WTC11 (cell line): ENCODE results near the gene TESK2. TPM values are rescaled to one million over a fixed set of nuclear protein-coding genes. Genes with fewer than 3 reads are reported as not detected.
"Not testable (repeated sequence)": the region's sequence is repeated elsewhere in the genome, so short reads cannot be mapped to it uniquely, and the experiment has no call there.

ENCODE experiments used
- ATAC-seq: fragments of 200-7000 bp; cut with Tn5 transposase; 2 replicates; pipeline ENCODE4 v1.10.0; 2021; ENCODE audit warnings: mild to moderate bottlenecking, moderate library complexity
- CTCF ChIA-PET: fragments of 300-600 bp; sonication (Branson Sonifier 250); formaldehyde crosslinking; loops from one replicate; lab custom pipeline; 2021; ENCODE audit warnings: antibody characterized with exemption; lab: Charles Lee
- POLR2A ChIA-PET: fragments of 350-600 bp; sonication (Branson Sonifier 250); formaldehyde crosslinking; loops from one replicate; lab custom pipeline; 2021; ENCODE audit warnings: antibody characterized with exemption; lab: Charles Lee
- DNase-seq: peaks from one replicate; pipeline ENCODE4 v3.0.0; 2021; ENCODE audit warnings: low spot score
- H3K27ac Mint-ChIP-seq: 2 replicates; pipeline ENCODE4 v1.8.0; 2021; ENCODE audit warnings: mixed read lengths
- H3K27me3 Mint-ChIP-seq: 2 replicates; pipeline ENCODE4 v1.8.0; 2021; ENCODE audit warnings: low read depth, mild to moderate bottlenecking, moderate library complexity, mixed read lengths
- H3K36me3 Mint-ChIP-seq: 2 replicates; pipeline ENCODE4 v1.8.0; 2021; ENCODE audit warnings: mixed read lengths
- H3K4me1 Mint-ChIP-seq: 2 replicates; pipeline ENCODE4 v1.8.0; 2022; ENCODE audit warnings: mixed read lengths
- H3K4me3 Mint-ChIP-seq: 2 replicates; pipeline ENCODE4 v1.8.0; 2021; ENCODE audit warnings: mild to moderate bottlenecking, moderate library complexity, mixed read lengths
- H3K9me3 Mint-ChIP-seq: 2 replicates; pipeline ENCODE4 v1.8.0; 2021; ENCODE audit warnings: mixed read lengths
- EMX1 ChIP-seq: fragments of 250-450 bp; sonication (Bioruptor Pico); IDR thresholded peaks from 2 replicates; pipeline ENCODE4 v1.8.0; 2021; ENCODE audit warnings: mild to moderate bottlenecking
- FOXK1 ChIP-seq: sonication (generic); formaldehyde crosslinking; IDR thresholded peaks from 2 replicates; pipeline ENCODE4 v1.8.0; 2022; ENCODE audit warnings: mild to moderate bottlenecking, moderate library complexity, missing genetic modification reagents
- NFE2L1 ChIP-seq: sonication (generic); formaldehyde crosslinking; IDR thresholded peaks from 2 replicates; pipeline ENCODE4 v1.8.1; 2023; ENCODE audit warnings: missing genetic modification reagents
- NFYB ChIP-seq: sonication (generic); formaldehyde crosslinking; conservative IDR thresholded peaks from 2 replicates; pipeline ENCODE4 v1.8.0; 2022; ENCODE audit warnings: low read depth, missing genetic modification reagents
- PRRX2 ChIP-seq: fragments of 250-450 bp; sonication (Bioruptor Pico); IDR thresholded peaks from 2 replicates; pipeline ENCODE4 v1.8.0; 2021; ENCODE audit warnings: mild to moderate bottlenecking
- RELA ChIP-seq: sonication (generic); formaldehyde crosslinking; IDR thresholded peaks from 2 replicates; pipeline ENCODE4 v1.8.1; 2022; ENCODE audit warnings: missing genetic modification reagents, mild to moderate bottlenecking, borderline replicate concordance
- SMAD3 ChIP-seq: sonication (generic); formaldehyde crosslinking; IDR thresholded peaks from 2 replicates; pipeline ENCODE4 v1.8.0; 2022; ENCODE audit warnings: missing genetic modification reagents, mild to moderate bottlenecking, borderline replicate concordance
- ZBTB21 ChIP-seq: sonication (generic); formaldehyde crosslinking; IDR thresholded peaks from 2 replicates; pipeline ENCODE4 v1.8.1; 2023; ENCODE audit warnings: mild to moderate bottlenecking, missing genetic modification reagents, borderline replicate concordance
- ZNF138 ChIP-seq: sonication (generic); formaldehyde crosslinking; conservative IDR thresholded peaks from 2 replicates; pipeline ENCODE4 v1.8.1; 2022; ENCODE audit warnings: mild to moderate bottlenecking, moderate library complexity, missing genetic modification reagents
- ZNF263 ChIP-seq: sonication (generic); formaldehyde crosslinking; IDR thresholded peaks from 2 replicates; pipeline ENCODE4 v1.8.1; 2022; ENCODE audit warnings: low read depth, mild to moderate bottlenecking, moderate library complexity, missing genetic modification reagents
- total RNA-seq: library from RNA; stranded (reverse); gene quantifications from 3 replicates; pipeline ENCODE4 v1.2.3, GENCODE V29; 2021
- TF ChIP-seq, protein P1 (sequence below): fragments of 250-450 bp; sonication (Bioruptor Pico); conservative IDR thresholded peaks from 2 replicates; pipeline ENCODE4 v1.9.0; 2021; ENCODE audit warnings: mild to moderate bottlenecking
- TF ChIP-seq, protein P2 (sequence below): sonication (generic); formaldehyde crosslinking; IDR thresholded peaks from 2 replicates; pipeline ENCODE4 v1.8.0; 2023; ENCODE audit warnings: missing genetic modification reagents
- TF ChIP-seq, protein P3 (sequence below): fragments of 250-450 bp; sonication (Bioruptor Pico); IDR thresholded peaks from 2 replicates; pipeline ENCODE4 v1.9.0; 2021; ENCODE audit warnings: moderate library complexity, mild to moderate bottlenecking, inconsistent platforms, borderline replicate concordance

TESK2 gene
- total RNA-seq, 1 experiment from 2014 or later = 13.3 TPM

DNA sequence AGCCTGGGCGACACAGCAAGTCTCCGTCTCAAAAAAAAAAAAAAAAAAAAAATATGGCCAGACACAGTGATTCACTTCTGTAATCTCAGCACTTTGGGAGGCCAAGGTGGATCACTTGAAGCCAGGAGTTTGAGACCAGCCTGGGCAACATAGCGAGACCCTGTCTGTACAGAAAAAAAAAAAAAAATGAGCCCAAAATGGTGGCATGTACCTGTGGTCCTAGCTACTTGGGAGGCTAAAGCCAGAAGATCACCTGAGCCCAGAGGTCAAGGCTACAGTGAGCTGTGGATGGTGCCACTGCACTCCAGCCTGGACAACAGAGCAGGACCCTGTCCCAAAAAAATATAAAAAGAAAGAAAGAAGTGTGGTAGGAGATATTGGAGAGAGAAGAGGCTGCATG lies 1.7 kb upstream of the TESK2 start:
- Mint-ChIP-seq H3K9me3 (peaks cover 6% of the 10 kb centered on the region), H3K4me3 (no peak overlapping the region), H3K4me1 (peaks cover 5% of the 10 kb centered on the region; the same call in 1 of the 2 replicates), H3K36me3 (peaks cover 10% of the 10 kb centered on the region), H3K27ac (no peak overlapping the region), H3K27me3 (no peaks in the 10 kb centered on the region)
- TF ChIP-seq EMX1 = no peak
- TF ChIP-seq, protein P1, sequence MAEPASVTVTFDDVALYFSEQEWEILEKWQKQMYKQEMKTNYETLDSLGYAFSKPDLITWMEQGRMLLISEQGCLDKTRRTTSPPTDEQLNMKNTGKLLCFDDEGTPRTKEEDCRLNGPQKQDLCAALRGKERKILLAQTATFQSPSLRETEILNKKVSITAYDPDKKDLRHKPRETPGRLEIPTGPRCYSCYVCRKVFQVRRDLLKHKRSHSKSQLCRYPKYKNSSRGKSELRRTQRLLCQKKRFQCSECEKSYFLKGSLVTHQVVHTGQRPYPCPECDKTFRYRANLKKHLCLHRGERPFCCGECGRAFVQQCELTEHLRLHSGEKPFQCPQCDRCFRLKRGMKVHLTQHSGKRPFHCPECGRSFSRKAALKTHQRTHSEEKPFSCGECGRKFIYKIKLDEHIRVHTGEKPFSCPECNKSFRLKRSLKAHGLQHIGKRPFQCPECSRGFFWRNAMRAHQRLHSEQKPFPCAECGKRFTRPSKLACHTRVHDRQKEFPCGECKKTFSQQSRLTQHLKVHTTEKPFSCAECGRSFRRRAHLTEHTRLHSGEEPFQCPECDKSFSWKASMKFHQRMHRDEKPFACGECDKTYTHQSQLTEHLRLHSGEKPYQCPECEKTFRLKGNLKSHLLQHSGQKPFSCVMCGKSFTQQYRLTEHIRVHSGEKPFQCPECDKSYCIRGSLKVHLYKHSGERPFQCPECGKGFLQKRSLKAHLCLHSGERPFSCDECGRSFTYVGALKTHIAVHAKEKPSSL (CRISPR knock-in tag) = no peak
- ChIA-PET CTCF (interaction anchor here (0.5 to 8.3 kb wide), 25 partner anchors 9 to 699 kb away, joined by 3 to 170 read pairs (median 3); partner anchors contain the start of genes AKR1A1, MUTYH, TOE1 and UROD), POLR2A (interaction anchor here (0.6 to 1.8 kb wide), 5 partner anchors 29 to 641 kb away, joined by 3 to 6 read pairs (median 3); partner anchors contain the start of genes HPDL, PRDX1 and TOE1)
- ATAC-seq (no peak), DNase-seq (no peak)

DNA sequence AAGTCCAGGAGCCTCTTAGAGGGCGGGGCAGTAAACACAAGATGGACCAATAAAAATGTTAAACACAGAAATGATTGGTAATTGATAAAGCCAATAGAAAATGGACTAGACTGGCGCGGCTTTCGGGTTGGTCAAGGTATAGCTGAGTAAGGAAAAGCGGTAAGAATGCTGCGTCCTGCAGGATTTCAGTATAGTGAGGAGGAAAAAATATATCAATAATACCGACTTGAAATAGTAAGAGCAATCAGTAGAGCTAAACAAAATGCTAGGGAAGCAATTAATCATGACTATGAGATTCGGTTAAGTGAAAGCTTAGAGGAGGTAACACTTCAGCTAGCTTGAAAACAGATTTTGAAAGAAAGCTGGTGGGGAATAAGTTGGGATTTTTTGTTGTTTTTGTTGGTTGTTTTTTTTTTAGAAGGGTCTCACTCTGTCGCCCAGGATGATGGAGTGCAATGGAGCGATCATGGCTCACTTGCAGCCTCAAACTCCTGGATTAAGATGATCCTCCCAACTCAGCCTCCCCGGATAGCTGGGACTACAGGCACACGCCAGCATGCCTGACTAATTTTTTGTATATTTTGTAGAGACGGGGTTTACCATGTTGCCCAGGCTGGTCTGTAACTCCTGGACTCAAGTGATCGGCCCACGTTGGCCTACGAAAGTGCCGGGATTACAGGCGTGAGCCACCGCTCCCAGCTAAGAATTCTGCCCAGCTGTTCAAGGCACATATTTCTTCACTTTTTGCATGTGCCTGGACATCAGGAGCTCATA lies 711 bp upstream of the TESK2 start:
- ATAC-seq = no peak
- peaks cover 5% of the 10 kb centered on the region; the same call in 1 of the 2 replicates for H3K4me1 Mint-ChIP-seq
- peaks cover 3% of the 10 kb centered on the region for H3K9me3 Mint-ChIP-seq
- CTCF ChIA-PET = interaction anchor here (0.6 to 8.3 kb wide), 14 partner anchors 8 to 481 kb away, joined by 3 to 170 read pairs (median 7); partner anchors contain the start of genes CCDC163, MMACHC, MUTYH and TOE1
- H3K27ac Mint-ChIP-seq = no peak overlapping the region
- H3K4me3 Mint-ChIP-seq = no peak overlapping the region
- no peaks in the 10 kb centered on the region for H3K27me3 Mint-ChIP-seq
- TF ChIP-seq ZBTB21 (no peak), SMAD3 (CRISPR knock-in tag) (no peak), ZNF263 (CRISPR knock-in tag) (no peak), FOXK1 (CRISPR knock-in tag) (0 out of 2 replicates have a peak, but pooled peaks have one; percentile 17)
- TF ChIP-seq, protein P2, sequence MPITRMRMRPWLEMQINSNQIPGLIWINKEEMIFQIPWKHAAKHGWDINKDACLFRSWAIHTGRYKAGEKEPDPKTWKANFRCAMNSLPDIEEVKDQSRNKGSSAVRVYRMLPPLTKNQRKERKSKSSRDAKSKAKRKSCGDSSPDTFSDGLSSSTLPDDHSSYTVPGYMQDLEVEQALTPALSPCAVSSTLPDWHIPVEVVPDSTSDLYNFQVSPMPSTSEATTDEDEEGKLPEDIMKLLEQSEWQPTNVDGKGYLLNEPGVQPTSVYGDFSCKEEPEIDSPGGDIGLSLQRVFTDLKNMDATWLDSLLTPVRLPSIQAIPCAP (CRISPR knock-in tag) = no peak
- TF ChIP-seq, all 79 proteins: peak for 1
- no peak for DNase-seq
- POLR2A ChIA-PET = interaction anchor here (0.6 to 2.2 kb wide), 7 partner anchors 9 to 392 kb away, joined by 3 to 14 read pairs (median 7); partner anchors contain the start of genes CCDC163, HPDL, MMACHC and MUTYH
- H3K36me3 Mint-ChIP-seq = peaks cover 8% of the 10 kb centered on the region

DNA sequence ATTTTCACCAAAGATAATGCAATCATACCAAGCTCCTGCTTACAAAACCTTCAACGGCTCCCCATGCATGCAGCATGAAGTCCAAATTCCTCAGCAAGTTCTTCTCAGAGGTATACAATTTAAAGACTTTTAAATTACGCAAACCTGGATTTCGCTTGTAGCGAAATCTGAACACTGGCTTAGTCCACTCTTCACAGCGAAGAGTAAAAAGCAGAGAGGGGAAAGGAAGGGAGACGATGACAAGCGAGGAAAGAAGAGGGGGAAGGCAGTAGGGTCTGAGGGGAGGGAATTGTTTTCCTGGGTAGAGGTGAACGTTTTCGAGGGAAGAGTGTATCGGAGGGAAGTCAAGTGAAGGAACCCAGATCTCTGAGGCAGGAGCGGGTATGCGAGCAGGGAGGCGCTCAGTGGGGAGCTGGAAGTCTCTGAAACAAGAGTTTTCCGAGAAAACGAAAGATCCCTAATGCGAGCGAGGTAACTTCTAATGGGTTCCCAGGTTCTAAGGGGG lies 790 bp downstream of the TESK2 start:
- no peaks in the 10 kb centered on the region for H3K27me3 Mint-ChIP-seq
- DNase-seq = no peak
- POLR2A ChIA-PET = interaction anchor here (0.6 to 2.2 kb wide), 4 partner anchors 10 to 187 kb away, joined by 3 to 14 read pairs (median 8); partner anchors contain the start of genes CCDC163, MMACHC, MUTYH and TOE1
- TF ChIP-seq NFE2L1 (no peak), RELA (no peak), ZNF138 (CRISPR knock-in tag) (no peak), NFYB (CRISPR knock-in tag) (no peak), PRRX2 (CRISPR knock-in tag) (no peak)
- TF ChIP-seq, protein P3, sequence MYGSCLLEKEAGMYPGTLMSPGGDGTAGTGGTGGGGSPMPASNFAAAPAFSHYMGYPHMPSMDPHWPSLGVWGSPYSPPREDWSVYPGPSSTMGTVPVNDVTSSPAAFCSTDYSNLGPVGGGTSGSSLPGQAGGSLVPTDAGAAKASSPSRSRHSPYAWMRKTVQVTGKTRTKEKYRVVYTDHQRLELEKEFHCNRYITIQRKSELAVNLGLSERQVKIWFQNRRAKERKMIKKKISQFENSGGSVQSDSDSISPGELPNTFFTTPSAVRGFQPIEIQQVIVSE (CRISPR knock-in tag) = no peak
- TF ChIP-seq, all 79 proteins: peak for 0
- Mint-ChIP-seq H3K4me1 (peaks cover 5% of the 10 kb centered on the region; the same call in 1 of the 2 replicates), H3K4me3 (no peak overlapping the region), H3K9me3 (no peaks in the 10 kb centered on the region), H3K27ac (no peak overlapping the region), H3K36me3 (no peaks in the 10 kb centered on the region)
- no peak for ATAC-seq
- CTCF ChIA-PET = interaction anchor here (1.2 to 8.3 kb wide), 8 partner anchors 9 to 477 kb away, joined by 3 to 170 read pairs (median 12); partner anchors contain the start of genes CCDC163, MMACHC, MUTYH and TOE1

DNA sequence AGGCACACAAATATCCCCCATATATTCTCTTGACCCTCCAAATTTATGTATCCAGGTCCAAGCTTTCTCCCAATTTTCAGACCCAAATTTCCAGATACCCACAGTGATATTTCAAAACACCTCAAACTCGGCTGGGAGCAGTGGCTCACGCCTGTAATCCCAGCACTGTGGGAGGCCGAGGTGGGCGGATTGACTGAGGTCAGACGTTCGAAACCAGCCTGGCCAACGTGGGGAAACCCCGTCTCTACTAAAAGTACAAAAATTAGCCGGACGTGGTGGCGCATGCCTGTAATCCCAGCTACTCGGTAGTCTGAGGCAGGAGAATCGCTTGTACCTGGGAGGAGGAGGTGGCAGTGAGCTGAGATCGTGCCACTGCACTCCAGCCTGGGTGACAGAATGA lies 1.6 kb downstream of the TESK2 start:
- H3K4me1 Mint-ChIP-seq, H3K9me3 Mint-ChIP-seq, H3K36me3 Mint-ChIP-seq, DNase-seq, H3K4me3 Mint-ChIP-seq, ATAC-seq, H3K27ac Mint-ChIP-seq, H3K27me3 Mint-ChIP-seq: not testable (repeated sequence)
- POLR2A ChIA-PET = interaction anchor here (1.6 kb wide), 1 partner anchor 186 kb away, joined by 6 read pairs; no protein-coding TSS in a partner anchor
- CTCF ChIA-PET = interaction anchor here (1.0 to 8.3 kb wide), 4 partner anchors 11 to 475 kb away, joined by 8 to 170 read pairs (median 14); partner anchors contain the start of genes CCDC163 and MMACHC
